GM18499 (cell line): Measurements from ENCODE around the gene MRPS24.

Source experiments
- ATAC-seq: cut with Tn5 transposase; IDR thresholded peaks from one replicate; pipeline ENCODE4 v1.9.1; 2021; ENCODE audit warnings: moderate number of reproducible peaks; ENCODE audit not compliant: insufficient read depth, unreplicated experiment

The MRPS24 gene

GRCh38 chr7:43877968-43878864 lies 8.9 kb upstream of the MRPS24 start:
- ATAC-seq, result no peak

- no peak for ATAC-seq
Measured at GRCh38 chr7:43876976-43877745, 7.8 kb upstream of the MRPS24 start.

GRCh38 chr7:43876241-43876640 lies 6.9 kb upstream of the MRPS24 start:
- no peak for ATAC-seq

- no peak for ATAC-seq
Measured at GRCh38 chr7:43873300-43873699, 4.0 kb upstream of the MRPS24 start.

GRCh38 chr7:43872406-43873110 lies 3.2 kb upstream of the MRPS24 start:
- ATAC-seq, result no peak

DNA sequence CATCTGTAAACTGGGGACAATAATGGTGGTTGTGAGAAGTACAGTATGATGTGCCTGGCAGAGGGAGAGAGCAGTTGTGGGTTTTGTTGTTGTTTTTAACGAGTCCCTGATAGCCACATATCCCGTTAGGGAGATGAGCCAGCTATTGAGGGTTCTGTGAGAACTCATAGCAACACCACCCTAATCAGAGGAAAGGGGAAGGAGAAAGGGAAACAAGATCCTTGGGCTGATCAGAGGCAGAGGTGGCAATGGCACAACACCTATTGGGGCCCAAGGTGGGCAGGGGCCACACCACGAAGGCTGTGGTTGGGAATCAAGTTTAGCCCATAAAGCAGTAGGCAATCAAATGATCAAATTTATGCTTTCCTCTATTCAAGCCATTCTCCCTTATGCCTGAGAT lies 1.7 kb upstream of the MRPS24 start:
- ATAC-seq, result no peak

DNA sequence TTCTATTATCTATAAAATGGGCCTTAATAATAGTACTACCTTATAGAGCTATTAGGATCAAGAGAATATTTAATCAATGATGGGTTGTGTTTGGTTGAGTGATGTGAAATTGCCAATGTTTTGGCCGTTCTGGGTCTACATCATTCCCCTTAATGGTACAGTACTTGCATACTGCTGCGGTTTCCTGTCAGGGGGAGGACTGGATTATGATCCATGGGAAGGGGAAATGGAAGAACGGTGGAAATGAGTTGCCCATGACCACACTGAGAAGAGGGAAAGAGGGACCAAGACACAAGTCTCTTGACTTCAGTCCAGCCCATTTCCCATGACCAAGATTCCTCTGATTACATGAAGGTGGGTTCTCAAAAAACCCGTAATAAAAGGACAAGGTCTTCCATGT lies 999 bp upstream of the MRPS24 start:
- no peak for ATAC-seq

- ATAC-seq, result no peak
Measured at GRCh38 chr7:43869867-43870240, 537 bp upstream of the MRPS24 start.

GRCh38 chr7:43868681-43869005 lies 674 bp downstream of the MRPS24 start:
- no peak for ATAC-seq

- no peak for ATAC-seq
Measured at GRCh38 chr7:43868181-43868580, 1.1 kb downstream of the MRPS24 start.

DNA sequence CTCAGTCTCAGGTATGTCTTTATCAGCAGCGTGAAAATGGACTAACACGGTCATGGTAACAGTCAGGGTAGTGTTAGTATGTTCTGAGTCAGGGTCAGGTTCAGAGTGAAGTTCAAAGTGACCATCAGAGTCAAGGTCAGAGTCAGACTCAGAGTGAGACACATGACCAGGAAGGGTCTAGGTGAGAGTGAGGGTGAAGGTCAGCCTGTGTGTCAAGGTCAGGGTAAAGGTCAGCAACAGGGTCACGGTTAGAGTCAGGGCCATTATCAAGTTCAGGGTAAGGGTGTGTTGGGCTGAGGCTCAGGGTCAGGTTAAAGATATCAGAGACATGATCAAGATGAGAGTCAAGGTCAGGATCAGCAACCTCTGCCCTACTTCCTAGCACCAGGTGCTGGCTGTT lies 4.0 kb downstream of the MRPS24 start:
- ATAC-seq, result no peak

- ATAC-seq, result no peak
Measured at GRCh38 chr7:43864126-43864525, 5.2 kb downstream of the MRPS24 start.

DNA sequence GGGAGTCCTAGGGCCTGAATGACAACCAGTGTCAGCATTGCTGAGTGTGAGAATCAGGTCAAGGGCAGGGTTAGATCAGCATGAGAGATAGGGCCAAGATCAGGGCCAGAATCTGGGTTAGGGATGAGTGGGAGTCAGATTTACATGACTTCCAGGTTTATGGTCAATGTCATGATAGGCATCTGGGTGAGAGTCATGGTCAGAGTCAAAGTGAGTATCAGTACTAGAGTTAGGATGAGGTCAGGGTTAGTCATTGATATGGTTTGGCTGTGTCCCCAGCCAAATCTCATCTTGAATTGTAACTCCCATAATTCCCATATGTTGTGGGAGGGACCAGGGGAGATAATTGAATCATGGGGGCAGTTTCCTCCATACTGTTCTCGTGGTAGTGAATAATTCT lies 12.3 kb downstream of the MRPS24 start:
- no peak for ATAC-seq

- no peak for ATAC-seq
Measured at GRCh38 chr7:43856316-43856715, 13.0 kb downstream of the MRPS24 start.

DNA sequence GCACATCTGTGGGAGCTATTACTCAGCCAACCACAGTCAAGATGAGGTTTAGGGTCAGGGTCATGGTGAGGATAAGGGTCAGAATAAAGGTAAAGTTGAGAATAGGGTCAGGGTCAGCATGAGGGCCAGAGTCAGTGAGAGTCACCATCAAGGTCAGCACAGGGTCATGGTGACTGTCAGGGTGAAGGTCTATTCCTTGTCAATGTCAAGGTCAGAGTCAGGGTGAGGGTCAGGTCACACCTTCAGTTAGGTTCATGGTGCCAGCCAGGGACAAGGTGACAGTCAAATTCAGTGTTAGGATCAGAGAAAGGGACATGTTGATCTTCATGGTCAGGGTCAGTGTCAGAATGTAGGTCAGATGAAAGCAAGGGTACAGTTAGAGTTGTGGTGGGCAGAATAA lies 14.1 kb downstream of the MRPS24 start:
- no peak for ATAC-seq

GRCh38 chr7:43851805-43852204 lies 17.5 kb downstream of the MRPS24 start:
- no peak for ATAC-seq

DNA sequence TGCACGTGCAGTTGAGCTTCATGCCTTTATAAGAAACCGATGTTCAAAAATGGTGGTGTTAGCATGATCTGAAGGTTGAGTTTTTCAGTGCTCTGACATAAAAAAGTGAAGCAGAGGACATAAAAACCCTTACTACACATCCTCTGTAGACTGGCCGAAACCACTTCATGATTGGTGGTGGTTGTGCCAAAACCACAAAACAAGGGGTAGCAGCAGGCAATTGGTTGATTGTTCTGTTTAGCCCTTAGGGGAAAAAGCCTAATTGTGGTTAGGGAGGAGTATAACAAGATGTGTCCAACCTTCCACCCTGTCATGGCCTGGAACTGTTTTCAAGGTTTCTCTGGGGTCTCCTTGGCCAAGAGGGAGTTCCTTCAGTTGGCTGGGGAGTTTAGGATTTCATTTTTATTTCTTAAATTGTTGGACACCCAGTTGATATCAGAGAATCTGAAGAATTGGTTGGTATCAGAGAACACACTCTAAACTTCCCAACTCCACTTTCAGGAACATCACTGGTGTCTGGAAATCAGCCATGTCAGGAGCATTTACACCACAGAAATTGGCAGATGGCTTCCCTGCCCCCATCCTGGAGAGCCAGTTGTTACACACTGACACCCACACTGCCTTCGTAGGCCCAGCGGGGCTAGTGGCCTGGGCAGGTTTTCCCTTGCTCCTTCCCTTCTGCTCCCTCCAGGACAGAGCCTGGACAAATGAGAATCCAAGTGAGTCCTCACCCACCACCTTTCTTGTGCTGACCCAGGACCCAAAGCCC lies 18.8 kb downstream of the MRPS24 start:
- no peak for ATAC-seq

DNA sequence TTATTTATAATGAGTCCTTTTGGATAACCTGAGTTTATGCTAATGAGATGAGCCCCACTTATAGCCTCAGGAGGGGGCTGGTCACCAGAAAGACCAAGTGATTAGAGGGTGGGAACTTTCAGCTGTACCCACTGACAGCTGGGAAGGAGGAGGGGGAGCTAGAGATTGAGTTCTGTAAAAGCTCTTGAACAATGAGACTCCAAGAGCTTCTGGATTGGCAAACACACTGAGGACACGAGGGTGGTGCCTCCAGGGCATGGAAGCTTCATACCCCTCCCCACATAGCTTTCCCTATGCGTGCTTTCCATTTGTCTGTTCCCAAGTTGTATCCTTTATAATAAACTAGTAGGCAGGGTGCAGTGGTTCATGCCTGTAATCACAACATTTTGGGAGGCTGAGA lies 20.3 kb downstream of the MRPS24 start:
- ATAC-seq, result no peak

DNA sequence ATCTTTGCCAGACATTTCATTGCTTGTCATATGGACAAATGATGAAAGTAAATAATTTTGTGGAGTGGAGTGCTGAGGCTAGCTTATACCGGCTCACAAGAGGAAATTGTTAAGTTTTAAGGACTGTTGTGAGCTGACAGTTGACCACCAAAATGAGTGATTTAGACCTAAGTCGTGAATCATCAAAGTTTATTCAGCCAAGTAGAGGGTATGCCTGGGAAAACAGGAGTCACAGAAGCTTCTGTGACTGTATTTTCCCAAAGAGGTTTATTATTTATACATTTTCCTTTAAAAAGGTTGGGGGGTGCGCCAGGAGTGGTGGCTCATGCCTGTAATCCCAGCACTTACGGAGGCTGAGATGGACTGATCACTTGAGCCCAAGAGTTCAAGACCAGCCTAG lies 21.8 kb downstream of the MRPS24 start:
- no peak for ATAC-seq

DNA sequence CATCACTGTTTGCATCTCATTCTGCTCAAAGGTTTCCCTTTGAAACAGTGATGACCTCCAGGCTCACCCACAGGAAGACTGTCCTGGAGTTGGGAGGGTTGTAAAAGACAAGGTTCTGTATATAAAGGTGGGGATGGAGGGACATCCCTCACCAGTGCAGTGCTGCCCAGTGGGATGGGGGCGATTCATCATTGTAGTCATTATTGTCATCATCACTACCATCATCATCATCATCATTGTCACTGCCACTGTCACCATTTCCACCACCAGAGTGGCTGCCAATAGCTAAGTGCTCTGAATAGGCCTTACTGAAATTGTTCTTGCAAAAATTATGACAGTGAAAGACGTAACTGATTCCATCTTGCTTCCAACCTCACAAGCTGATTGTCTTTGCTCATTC lies 24.7 kb downstream of the MRPS24 start:
- no peak for ATAC-seq
